Activated naive CD4-positive, alpha-beta T cell (primary cell): ENCODE measurements around the gene ABCG4.
"Not testable (repeated sequence)": the region's sequence is repeated elsewhere in the genome, so short reads cannot be mapped to it uniquely, and the experiment has no call there.

Experiments
- DNase-seq, 4 experiments: peaks; one replicate each; lab custom pipeline; 2025; lab: John Stamatoyannopoulos, UW

The ABCG4 gene

DNA sequence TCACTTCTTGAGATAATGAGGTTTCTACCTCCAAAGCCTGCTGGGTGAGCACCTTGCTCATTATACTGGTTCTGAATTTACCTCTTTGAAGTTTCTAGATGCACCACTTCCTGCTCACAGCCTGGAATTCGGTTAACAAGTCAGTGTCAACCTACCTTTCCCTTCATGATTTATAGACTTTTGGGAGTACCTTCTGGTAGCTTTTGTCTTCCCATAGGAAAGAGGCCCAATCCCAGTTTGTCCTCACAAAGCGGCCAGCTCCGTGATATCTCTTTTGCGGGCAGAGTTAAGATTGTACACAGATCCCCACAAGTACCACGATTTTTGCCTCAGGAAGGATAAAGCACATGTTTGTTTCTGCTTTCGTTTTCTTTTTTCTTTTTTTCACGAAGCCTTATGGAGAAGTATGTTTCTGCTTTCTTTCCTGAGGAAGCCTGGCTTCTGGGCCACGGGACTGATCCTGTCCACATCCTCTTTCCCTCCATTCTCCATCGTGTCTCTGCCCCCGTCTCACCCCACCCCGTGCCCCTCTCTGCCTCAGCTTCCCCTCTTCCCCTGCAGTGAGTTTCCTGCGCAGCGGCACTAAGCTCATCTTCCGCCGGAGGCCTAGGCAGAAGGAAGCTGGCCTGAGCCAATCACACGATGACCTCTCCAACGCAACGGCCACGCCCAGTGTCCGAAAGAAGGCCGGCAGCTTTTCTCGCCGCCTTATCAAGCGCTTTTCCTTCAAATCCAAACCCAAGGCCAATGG, 33.2 kb upstream of the ABCG4 start:
- peak in 1 of 4 experiments; percentile 22 for DNase-seq

DNA sequence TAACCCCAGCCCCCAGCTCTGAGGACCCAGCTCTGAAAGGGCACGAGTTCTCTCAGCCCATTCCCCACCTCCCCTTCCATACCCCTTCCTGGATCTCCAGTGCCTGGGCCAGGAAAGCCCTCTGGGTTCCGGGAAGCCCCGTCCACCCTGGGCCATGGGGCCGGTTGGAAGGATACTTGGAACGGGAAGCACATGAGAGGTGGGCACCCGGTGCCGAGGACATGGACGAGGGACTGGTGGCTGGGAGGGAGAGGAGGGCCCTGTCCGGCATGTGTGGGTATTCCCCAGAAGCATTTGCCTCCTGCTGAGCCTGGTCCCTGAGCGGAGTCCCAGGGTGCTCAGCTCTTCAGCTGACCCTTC, 32.6 kb upstream of the ABCG4 start:
- DNase-seq = no peak

DNA sequence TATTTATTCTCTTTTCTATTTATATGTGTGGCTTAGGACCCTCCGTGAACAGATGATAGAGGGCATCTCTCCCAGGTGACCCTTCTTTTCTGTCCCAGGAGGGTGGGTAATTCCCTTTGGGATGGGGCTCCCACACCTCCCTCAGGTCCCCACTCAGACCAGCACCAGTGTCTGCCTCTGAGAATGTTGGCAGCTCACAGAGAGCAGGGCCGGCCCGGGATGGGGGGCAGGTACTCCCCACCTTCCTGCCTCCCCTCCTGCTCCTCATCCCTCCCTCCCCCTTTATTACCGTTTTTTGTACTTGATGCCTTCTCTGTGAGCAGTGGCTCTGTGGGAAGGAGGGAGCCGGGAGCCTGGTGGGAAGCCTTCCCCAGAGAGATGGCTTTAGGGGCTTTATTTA, 32.3 kb upstream of the ABCG4 start:
- no peak for DNase-seq

DNA sequence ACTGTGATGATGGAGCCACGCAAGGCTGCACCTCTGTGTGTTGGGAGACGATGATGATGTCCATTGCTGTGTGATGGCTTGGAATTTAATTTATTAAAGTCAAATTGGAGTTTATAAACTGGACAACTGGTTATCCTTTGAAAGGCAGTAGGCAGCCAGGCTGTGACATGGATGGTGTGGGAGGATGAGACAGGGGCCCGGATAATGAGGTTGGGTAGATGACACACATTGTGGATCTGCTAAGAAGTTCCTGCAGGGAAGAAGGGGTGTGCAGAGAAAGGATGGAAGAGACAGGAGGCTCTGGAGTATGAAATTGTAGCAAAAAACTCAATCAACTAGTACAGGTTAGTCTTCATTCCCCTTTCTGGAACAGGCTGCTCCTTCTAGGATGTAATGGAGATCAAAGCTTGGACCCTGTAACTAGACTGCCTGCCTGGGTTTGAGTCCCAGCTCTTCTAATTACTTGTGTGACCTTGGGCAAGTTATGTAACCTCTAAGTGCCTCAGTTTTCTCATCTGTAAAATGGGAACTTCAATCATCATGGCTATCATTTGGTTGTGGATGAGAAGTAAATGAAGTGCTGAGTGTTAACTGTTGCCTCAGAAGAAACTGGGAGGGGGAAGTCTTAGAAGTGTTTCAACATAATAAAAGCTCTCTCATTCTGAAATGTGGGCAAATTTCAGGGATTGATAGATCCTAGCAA, 31.7 kb upstream of the ABCG4 start:
- DNase-seq = no peak

DNA sequence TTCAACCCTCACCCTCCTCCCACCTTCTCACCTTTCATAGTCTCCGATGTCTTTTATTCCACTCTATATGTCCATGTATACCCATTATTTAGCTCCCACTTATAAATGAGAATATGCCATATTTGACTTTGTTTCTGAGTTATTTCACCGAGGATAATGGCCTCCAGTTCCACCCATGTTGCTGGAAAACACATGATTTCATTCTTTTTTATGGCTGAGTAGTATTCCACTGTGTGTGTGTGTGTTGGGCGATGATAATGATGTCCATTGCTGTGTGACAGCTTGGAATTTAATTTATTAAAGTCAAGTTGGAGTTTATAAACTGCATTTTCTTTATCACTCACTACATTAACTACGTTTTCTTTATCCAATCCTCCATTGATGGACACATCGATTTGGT, 30.6 kb upstream of the ABCG4 start:
- no peak for DNase-seq

DNA sequence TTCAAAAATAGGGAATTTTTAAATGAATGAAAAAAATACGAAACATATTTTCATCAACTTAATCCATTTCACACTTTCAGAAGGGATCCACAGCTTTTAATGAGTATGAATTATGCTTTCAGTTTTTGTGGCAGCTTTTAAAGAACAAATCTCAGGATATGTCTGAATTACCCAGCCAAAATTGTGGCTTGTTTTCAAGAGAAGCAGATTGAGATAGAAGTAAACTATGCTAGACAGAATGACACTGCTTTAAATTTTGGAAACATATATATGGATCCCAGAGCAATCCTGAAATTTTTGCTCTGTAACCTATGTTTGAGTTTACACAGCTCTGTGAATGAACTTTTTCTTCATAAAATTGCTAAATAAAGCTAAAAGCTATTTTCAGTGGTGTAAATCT, 29.9 kb upstream of the ABCG4 start:
- DNase-seq = no peak

DNA sequence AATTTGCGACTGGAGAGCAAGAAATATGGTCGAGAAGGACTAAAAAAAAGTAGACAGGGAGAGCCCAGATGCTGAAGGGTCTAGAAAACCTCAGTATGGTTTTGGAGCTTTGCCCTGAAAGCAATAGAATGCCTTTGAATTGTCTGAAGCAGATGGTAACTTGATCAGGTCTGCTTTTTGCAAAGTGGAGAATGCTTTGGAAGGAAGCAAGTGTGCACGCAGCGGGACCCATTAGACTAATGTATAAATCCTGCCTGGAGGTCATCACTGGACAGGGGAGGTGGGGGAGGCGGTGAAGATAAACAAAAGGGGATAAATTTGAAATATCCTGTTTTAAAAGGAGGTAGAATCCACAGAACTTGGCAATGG, 28.2 kb upstream of the ABCG4 start:
- DNase-seq = no peak

DNA sequence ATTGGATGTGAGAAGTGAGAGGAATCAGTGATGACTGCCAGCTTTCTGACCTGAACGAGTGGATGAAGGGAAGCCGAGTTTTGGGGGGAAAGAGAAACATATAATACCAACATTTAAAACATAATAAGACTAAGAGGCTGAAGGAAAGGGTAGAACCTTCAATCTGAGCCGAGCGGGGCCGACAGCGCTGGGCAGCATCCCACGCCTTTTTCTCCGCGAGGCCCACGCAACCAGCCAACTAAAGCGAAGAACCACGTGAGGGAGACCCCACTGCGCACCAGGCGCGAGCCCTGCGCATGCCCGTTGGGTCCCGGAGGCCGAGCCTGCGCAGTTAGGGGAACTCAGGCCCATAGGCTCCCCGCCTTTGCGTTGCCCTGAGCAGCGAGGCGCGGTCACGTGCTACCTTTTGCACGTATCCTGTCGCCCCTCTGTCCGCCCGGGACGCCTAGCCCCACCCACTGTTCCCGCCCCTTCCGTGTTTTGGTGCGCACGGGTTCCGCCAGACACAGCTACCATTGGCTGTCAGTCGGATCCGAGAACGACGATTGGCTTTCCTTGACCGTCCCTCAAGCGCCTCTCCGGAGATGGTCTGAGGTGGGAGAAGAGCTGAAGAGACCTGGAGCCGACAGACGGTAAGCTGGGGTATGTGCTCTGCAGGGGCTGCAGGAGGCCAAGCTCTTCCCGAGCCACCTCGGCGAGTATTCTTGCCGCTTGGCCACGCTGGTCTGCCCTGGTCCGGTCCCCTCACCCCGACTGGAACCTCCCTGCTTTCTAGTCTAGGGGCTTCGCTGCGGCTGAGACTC, 27.6 kb upstream of the ABCG4 start, which contains the start of gene HINFP:
Gene HINFP (plus strand): TSS at position 573 of the 803 bp plus-strand sequence. CDS start 5,365 bp downstream, outside the sequence.
- DNase-seq = peak; percentile 98 to 100 (median 99)

DNA sequence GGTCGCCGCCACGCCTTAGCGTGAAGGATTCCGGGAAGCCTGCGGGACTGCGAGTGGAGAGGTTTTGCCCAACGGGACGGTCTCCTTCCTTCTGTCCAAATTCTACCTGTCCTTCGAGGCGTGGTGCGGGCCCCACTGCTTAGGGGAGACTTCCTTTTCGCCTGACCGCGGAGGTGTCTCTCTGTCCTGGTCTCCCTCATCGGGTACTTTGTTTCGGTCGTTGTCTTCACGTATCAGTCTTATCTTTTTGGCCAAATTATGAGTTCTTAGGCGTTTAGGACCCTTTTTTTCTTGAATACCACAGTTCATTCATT, 27.1 kb upstream of the ABCG4 start:
- no peak for DNase-seq

DNA sequence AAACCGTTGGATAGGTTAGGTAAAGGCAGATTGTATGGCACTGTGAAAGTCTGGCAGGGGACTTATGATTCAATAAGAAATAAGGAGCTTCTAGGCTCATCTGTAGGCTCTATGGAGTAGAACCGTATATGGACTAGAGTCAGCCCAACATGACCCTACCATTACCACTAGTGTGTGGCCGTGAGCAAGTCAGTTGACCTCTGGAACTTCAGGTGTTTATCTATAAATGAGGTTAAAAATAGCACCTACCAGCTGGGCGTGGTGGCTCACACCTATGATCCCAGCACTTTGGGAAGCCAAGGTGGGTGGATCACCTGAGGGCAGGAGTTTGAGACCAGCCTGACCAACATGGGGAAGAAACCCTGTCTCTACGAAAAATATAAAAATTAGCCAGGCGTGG, 23.0 kb upstream of the ABCG4 start:
- DNase-seq = no peak

DNA sequence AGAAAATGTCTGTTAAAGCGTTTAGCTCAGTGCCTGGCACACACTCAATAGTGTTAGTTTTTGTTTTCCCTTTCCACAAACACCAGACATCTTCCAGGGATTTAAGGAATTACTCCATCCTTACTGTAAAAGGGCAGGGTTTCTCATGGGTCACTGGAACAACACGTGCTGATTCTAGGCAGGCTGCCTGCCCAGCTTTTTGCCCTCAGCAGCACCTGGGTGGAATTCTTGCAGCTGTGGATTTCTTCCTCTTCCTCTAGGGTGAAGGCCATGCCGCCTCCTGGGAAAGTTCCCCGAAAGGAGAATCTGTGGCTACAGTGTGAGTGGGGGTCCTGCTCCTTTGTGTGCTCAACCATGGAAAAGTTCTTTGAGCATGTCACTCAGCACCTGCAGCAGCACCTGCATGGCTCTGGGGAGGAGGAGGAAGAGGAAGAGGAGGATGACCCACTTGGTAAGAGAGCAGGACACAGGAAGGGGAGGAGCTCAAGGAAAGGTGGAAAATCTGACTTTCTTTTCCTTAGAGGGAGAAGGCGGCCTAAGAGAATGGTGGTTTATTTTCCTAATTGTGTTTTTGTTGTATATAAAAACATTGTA, 22.1 kb upstream of the ABCG4 start:
- no peak for DNase-seq

DNA sequence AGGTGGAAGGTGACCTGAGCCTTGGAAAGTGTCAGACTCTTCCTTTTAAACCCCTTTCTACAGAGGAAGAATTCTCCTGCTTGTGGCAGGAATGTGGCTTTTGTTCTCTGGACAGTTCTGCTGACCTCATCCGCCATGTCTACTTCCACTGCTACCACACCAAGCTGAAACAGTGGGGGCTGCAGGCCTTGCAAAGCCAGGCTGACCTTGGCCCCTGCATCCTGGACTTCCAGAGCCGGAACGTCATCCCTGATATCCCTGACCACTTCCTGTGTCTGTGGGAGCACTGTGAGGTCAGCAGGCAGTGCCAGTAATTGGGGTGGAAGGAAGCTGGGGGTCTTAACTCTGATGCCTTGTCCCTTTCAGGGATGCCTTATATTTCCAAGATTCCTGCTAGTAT, 18.2 kb upstream of the ABCG4 start:
- no peak for DNase-seq

DNA sequence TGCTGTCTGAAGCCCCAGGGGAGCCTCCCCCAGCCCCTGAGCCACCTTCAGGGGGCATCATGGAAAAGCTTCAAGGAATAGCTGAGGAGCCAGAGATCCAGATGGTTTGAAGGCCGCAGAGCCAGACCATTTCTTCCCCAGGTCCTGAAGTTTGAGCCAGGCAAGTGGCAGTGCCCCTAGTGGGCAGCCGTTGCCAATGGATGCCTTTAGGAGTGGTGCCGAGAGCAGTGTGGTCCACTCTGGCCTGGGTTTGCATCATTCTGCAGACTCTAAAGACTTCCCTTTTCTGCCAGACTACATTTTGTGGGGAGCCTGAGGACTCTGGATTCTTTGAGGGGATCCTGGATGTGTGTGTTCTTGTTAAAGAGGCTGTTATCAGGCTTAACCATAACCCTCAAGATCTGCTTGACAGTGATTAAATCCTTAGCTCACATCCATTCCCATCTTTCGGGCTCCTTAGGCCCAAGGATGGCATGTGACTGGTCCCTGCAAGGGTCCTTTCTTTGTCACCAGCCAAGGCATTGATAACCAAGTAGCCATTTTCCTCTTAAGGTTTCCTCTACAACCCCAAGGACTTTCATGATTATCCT, 14.4 kb upstream of the ABCG4 start:
- no peak for DNase-seq

DNA sequence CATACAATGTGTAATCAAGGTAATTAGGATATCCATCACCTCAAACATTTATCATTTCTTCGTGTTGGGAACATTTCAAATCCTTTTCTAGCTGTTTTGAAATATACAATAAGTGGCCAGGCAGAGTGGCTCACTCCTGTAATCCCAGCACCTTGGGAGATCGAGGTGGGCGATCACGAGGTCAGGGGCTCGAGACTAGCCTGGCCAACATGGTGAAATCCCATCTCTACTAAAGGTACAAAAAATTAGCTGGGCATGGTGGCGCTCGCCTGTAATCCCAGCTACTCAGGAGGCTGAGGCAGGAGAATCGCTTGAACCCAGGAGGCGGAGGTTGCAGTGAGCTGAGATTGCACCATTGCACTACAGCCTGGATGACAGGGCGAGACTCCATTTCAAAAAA, 9.6 kb upstream of the ABCG4 start:
- not testable (repeated sequence) for DNase-seq

DNA sequence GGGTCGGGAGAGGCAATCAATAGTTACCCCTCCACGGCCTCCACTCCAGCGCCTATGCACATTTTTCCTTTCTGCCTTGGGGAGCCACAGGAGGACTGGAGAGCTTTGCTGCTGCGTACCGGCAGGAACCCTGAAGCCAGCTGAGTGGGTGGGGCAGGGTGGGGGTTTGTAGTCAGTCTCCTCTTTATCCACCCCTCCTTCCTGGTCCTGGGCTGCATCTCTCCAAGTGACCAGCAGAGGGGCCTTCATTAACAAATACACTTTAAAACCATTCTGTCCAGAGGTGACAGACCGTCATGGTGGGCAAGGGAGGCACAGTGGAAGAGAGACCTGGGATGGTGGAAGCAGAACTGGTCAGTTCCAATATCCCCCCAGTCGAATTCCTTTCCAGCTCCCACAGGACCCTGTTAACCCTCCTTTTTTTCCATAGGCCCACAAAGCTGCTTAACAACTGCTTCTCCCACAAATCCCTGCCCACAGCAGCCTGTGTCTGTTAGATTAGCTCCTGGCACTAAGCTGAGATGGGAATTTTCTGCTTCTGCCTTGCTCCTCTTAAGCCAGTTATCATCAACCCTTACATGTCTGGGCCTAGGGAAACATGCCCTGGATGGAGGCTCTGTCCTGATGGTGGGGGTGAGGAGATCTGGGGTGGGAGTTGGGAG, 3.9 kb upstream of the ABCG4 start:
- no peak for DNase-seq

DNA sequence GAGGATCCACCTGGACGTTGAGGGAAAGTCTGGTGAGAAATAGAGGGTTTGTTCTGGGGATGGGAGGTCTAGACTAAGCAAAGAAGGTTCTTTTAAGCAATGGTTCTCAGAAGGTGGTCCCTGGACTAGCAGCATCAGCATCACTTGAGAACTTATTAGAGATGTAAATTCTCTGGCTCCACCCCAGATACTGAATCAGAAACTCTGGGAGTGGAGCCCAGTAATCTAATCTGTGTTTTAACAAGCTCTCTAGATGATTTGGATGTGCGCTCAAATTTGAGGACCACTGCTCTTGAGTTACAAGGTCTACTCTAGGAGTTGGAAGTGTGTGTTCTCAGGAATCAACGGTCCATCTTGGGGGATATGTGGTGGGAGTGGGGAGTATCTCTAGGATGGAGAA, 3.3 kb upstream of the ABCG4 start:
- DNase-seq = no peak

DNA sequence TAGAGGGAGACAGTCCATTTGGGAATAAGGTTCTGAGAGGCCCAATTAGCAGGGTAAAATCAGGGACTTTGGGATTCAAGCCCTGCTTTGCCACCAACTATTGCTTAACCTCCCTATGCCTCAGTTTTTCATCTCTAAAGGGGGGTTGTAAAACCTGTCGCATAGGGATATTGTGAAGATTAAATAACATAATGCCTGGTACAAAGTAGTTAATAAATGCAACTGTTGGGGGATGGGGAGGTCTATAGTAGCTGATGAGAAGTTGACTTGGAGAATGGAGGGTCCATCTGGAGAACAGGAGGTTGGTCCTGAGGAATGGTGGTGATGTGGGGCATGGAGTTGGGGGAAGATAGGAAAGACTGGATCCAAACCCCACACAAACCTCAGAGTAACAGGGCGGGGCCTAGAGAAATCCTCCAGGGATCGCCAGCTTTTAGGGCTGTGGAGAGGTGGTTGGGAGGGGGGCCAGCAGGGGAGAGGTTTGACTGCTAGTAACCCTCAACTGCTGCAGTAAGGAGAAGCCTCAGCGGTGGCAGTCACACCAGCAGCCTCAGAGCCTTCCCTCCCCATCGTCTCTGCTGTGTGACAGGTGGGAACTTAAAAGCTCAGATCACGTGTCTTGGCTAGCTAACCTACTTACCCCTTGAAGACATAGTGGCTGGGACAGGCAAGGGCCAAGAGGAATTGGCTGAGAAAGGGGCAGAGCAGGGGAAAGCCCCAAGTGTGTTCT, 1.1 kb upstream of the ABCG4 start:
- DNase-seq = no peak

DNA sequence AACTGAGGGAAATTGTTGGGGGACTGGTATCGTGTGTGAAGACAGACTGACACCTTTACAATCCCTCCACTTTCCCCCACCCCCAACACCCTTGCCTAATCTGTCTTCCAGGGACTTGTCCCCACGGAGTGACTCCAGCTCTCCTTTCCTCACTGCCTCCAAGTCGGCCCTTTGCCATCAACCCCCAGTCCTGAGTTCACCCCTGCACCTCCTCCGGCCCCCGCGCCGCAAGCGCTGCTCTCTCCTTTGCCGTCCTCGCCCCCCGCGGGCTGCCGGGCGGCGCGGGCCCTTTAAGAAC, 183 bp upstream of the ABCG4 start:
- DNase-seq = no peak

DNA sequence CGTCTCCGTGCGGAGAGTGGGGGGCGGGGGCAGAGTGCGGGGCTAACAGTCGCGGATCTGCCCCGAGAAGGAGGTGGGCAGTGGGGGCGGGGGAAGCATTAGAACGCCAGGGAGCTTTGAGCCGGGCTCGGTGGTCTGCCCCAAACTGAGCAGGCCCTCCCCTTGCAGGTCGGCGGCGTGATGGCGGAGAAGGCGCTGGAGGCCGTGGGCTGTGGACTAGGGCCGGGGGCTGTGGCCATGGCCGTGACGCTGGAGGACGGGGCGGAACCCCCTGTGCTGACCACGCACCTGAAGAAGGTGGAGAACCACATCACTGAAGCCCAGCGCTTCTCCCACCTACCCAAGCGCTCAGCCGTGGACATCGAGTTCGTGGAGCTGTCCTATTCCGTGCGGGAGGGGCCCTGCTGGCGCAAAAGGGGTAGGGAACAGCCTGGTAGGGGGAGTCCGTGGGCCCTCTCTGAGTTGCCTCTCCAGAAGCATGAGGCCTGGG, 979 bp downstream of the ABCG4 start:
- no peak for DNase-seq

DNA sequence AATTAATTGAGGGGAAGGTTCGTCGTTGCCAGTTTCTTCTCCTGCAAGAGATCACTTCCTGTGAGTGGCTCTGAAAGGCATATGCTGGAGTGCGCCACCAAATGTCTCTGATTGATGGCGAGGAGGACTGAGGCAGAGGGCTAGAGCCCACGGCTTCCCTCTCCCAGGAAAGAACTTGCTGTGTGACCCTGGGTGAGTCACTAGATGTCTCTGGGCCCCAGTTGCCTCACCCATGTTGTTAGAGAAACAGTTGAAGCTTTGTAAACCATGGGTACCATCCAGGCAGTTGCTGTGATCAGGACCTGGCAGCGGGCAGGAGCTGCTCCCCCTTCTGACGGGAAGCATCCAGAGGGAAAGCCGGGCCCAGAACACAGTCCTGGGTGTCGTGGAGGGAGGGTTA, 3.2 kb downstream of the ABCG4 start:
- no peak for DNase-seq

DNA sequence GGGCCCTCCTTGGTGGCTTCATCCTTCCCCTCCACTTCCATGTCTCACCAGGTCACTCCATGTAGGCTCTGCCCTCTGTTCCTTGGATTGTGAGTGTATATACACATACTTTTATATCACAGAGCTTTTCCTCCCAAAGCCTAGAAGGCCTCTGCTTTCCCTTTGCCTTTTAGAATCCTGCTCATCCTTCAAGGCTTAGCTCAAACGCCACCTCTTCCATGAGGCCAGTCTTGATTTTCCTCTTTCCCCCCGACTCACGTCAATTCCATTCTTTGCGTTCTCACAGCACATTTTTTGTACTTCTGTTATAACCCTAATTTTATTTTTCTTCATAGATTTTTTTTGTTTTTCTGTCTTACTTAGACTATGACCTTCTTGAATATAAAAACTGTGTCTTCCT, 3.8 kb downstream of the ABCG4 start:
- DNase-seq = no peak
